GM08714 (cell line): ENCODE measurements around the gene COX7A2L.
"Not testable (repeated sequence)": the region's sequence is repeated elsewhere in the genome, so short reads cannot be mapped to it uniquely, and the experiment has no call there.

ENCODE experiments used
- H3K4me3 ChIP-seq: fragments of 200-500 bp; sonication (Bioruptor generic); 2 replicates; pipeline ENCODE4 v1.5.1; 2014; ENCODE audit warnings: mild to moderate bottlenecking, low read length, inconsistent platforms
- ZNF274 ChIP-seq: IDR thresholded peaks from 2 replicates; pipeline ENCODE4 v1.6.1; 2012; ENCODE audit warnings: mild to moderate bottlenecking, low read depth, low read length

COX7A2L gene

GRCh38 chr2:42360890-42361727 lies at the start of gene COX7A2L:
COX7A2L (minus strand) TSS chr2:42361217; CDS start chr2:42361161, 56 bp downstream.
- TF ChIP-seq ZNF274 = no peak
- peak within 1 kb of the TSS; percentile 91 for H3K4me3 ChIP-seq

- H3K4me3 ChIP-seq = no peak overlapping the region
- no peak for TF ChIP-seq ZNF274
Observed at GRCh38 chr2:42408009-42408408, 47.0 kb upstream of the COX7A2L start.

GRCh38 chr2:42407476-42407875 lies 46.5 kb upstream of the COX7A2L start:
- TF ChIP-seq ZNF274 = no peak
- H3K4me3 ChIP-seq = no peak overlapping the region

- no peak for TF ChIP-seq ZNF274
- H3K4me3 ChIP-seq = no peak overlapping the region
Observed at GRCh38 chr2:42404676-42405075, 43.7 kb upstream of the COX7A2L start.

GRCh38 chr2:42401773-42402172 lies 40.8 kb upstream of the COX7A2L start:
- TF ChIP-seq ZNF274 = no peak
- H3K4me3 ChIP-seq = no peak overlapping the region

GRCh38 chr2:42398052-42398451 lies 37.0 kb upstream of the COX7A2L start:
- H3K4me3 ChIP-seq = not testable (repeated sequence)

- H3K4me3 ChIP-seq = not testable (repeated sequence)
Observed at GRCh38 chr2:42393320-42393719, 32.3 kb upstream of the COX7A2L start.

- TF ChIP-seq ZNF274 = no peak
- no peak overlapping the region for H3K4me3 ChIP-seq
Observed at GRCh38 chr2:42392191-42392590, 31.2 kb upstream of the COX7A2L start.

- TF ChIP-seq ZNF274 = no peak
- no peak overlapping the region for H3K4me3 ChIP-seq
Observed at GRCh38 chr2:42390401-42390969, 29.5 kb upstream of the COX7A2L start.

- H3K4me3 ChIP-seq = no peak overlapping the region
- TF ChIP-seq ZNF274 = no peak
Observed at GRCh38 chr2:42386682-42387081, 25.7 kb upstream of the COX7A2L start.

GRCh38 chr2:42385225-42385624 lies 24.2 kb upstream of the COX7A2L start:
- TF ChIP-seq ZNF274 = no peak

GRCh38 chr2:42383855-42384530 lies 23.0 kb upstream of the COX7A2L start:
- TF ChIP-seq ZNF274 = no peak
- no peak overlapping the region for H3K4me3 ChIP-seq

More at GRCh38 chr2:42385225-42385624, 24.2 kb upstream of the COX7A2L start:
- H3K4me3 ChIP-seq = no peak overlapping the region

GRCh38 chr2:42382144-42382543 lies 21.1 kb upstream of the COX7A2L start:
- no peak for TF ChIP-seq ZNF274
- H3K4me3 ChIP-seq = no peak overlapping the region

GRCh38 chr2:42380026-42380425 lies 19.0 kb upstream of the COX7A2L start:
- not testable (repeated sequence) for H3K4me3 ChIP-seq

GRCh38 chr2:42378415-42378814 lies 17.4 kb upstream of the COX7A2L start:
- H3K4me3 ChIP-seq = no peak overlapping the region
- no peak for TF ChIP-seq ZNF274
